Measurements from ENCODE around the gene HPN. TPM values are rescaled to one million over a fixed set of nuclear protein-coding genes. Genes with fewer than 3 reads are reported as not detected.
A peak's percentile ranks its signal among the peaks of the same experiment; 100 is the strongest.

The HPN gene
- total and polyA plus RNA-seq, 2 experiments from 2014 or later, result 21.3 to 36.2 TPM

- Histone ChIP-seq H3K27me3 (no peaks in the 10 kb centered on the region), H3K27ac (peak overlapping the region; percentile 83), H3K9me3 (ENCODE audit: low read depth) (no peaks in the 10 kb centered on the region), H3K36me3 (no peaks in the 10 kb centered on the region), H3K4me1 (ENCODE audit: low read depth) (peaks cover 9% of the 10 kb centered on the region), H3K4me3 (no peak overlapping the region)
- TF ChIP-seq CTCF (IDR thresholded peaks at IDR 0.05; ENCODE audit: low read depth, low read length), result no peak
- DNase-seq (ENCODE audit: low read depth in 1 of 2, low spot score in 1 of 2), result no peak
Measured at GRCh38 chr19:35068941-35069634, 27.6 kb downstream of the HPN start.

DNA sequence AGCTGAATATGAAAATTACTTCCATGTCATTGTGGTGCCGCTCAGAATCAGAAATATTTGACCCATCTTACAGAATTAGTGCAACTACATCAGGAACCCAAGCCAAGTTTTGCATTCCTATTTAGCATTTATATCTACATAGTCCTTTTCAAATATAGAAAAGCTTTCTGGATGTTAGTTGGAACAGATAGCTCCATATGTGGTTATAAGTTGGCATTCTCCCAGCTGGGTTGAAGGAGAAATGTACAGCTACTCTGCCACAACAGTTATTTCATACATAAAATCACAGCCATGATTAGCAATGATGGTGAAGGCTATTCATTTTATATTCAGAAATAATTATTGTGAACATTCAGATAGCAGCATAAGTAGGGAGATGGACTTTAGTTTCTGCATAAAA, 28.2 kb downstream of the HPN start:
- Histone ChIP-seq H3K27ac (no peak overlapping the region), H3K4me1 (ENCODE audit: low read depth) (peaks cover 9% of the 10 kb centered on the region), H3K4me3 (no peak overlapping the region), H3K27me3 (no peaks in the 10 kb centered on the region), H3K36me3 (no peaks in the 10 kb centered on the region), H3K9me3 (ENCODE audit: low read depth) (no peaks in the 10 kb centered on the region)
- no peak for TF ChIP-seq CTCF (IDR thresholded peaks at IDR 0.05; ENCODE audit: low read depth, low read length)
- peak in 1 of 2 donors; percentile 67 for DNase-seq (ENCODE audit: low read depth in 1 of 2, low spot score in 1 of 2)

GRCh38 chr19:35070471-35070870, 28.9 kb downstream of the HPN start:
- H3K4me3 ChIP-seq, result no peak overlapping the region
- H3K36me3 ChIP-seq, result no peaks in the 10 kb centered on the region
- no peak for DNase-seq (ENCODE audit: low read depth in 1 of 2, low spot score in 1 of 2)
- no peaks in the 10 kb centered on the region for H3K27me3 ChIP-seq
- TF ChIP-seq CTCF (IDR thresholded peaks at IDR 0.05; ENCODE audit: low read depth, low read length), result no peak
- no peak overlapping the region for H3K27ac ChIP-seq
- H3K9me3 ChIP-seq (ENCODE audit: low read depth), result no peaks in the 10 kb centered on the region
- peaks cover 9% of the 10 kb centered on the region for H3K4me1 ChIP-seq (ENCODE audit: low read depth)

DNA sequence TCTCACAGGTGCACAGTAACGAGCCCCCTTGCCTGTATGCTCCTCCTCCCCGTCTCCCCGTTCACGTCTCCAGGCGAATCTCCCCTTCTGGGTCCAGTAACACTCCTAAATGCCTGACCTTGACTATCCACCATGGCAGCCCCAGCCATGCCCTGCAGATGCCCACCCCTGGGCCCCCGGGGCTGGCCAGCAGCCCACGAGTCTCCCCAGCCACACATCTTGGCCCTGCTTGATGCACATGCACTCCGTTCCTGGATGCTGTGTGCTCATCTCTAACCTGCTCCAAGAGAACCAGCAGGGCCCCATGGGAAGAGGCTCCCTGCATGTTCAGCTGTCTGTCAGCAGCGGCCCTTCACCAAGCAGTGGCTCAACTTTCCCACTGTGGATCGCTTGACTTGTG, 32.0 kb downstream of the HPN start:
- no peak for DNase-seq (ENCODE audit: low read depth in 1 of 2, low spot score in 1 of 2)
- no peaks in the 10 kb centered on the region for H3K36me3 ChIP-seq
- no peak overlapping the region for H3K4me3 ChIP-seq
- no peak overlapping the region for H3K27ac ChIP-seq
- no peaks in the 10 kb centered on the region for H3K27me3 ChIP-seq
- no peaks in the 10 kb centered on the region for H3K9me3 ChIP-seq (ENCODE audit: low read depth)
- H3K4me1 ChIP-seq (ENCODE audit: low read depth), result peaks cover 3% of the 10 kb centered on the region
- TF ChIP-seq CTCF (IDR thresholded peaks at IDR 0.05; ENCODE audit: low read depth, low read length), result no peak

DNA sequence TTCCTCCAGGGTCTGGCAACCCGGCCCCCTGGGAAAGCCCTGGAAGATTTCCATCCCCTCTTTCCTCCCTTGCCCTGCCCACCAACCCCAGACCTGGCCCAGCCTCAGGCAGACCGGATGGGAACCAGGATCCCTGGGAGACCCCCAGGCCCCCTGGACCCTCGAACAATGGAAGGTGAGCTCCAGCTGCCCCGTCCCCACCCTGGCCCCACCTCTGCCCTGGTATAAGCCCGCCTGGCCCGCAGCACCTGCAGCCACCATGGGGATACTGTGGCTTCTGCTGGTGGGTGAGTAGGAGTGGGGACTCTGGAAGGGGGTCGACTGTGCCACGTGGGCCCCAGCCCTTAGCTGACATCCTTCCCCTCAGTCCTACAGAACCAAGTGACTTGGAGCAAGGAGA, 32.4 kb downstream of the HPN start:
- Histone ChIP-seq H3K4me1 (ENCODE audit: low read depth) (no peaks in the 10 kb centered on the region), H3K36me3 (no peaks in the 10 kb centered on the region), H3K27ac (no peak overlapping the region), H3K4me3 (no peak overlapping the region), H3K9me3 (ENCODE audit: low read depth) (no peaks in the 10 kb centered on the region), H3K27me3 (no peaks in the 10 kb centered on the region)
- no peak for TF ChIP-seq CTCF (IDR thresholded peaks at IDR 0.05; ENCODE audit: low read depth, low read length)
- DNase-seq (ENCODE audit: low read depth in 1 of 2, low spot score in 1 of 2), result no peak

Measured in cardiac muscle cell (in vitro differentiated cells and primary cell).